A172 (cell line): ENCODE results near the gene NANOS2. TPM values are rescaled to one million over a fixed set of nuclear protein-coding genes. Genes with fewer than 3 reads are reported as not detected.

ENCODE experiments used
- DNase-seq: peaks from one replicate; pipeline ENCODE4 v3.0.0-alpha.2; 2015; ENCODE audit warnings: low spot score
- total RNA-seq: library from RNA; depleted of rRNA; stranded (reverse); fragments of >200 nt; shearing (Covaris generic); gene quantifications from 2 replicates; pipeline ENCODE4 v1.2.3, GENCODE V29; 2014

Gene NANOS2
- total RNA-seq, 1 experiment from 2014 or later = not detected

DNA sequence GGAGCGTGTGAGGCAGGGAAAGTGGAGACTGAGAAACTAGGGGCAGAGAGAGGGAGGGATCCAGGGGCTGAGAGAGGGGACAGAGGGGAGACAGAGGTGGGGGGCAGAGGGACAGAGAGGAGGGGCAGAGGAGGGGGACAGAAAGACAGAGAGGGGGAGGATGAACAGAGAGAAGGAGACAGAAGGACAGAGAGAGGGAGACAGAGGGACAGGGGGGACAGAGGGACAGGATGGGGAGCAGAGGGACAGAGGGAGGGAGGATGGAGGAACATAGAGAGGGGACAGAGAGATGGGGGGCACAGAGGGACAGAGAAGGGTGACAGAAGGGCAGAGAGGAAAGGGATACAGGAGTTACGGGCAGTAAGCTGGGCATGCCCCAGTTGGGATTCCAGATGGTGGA, 14.7 kb upstream of the NANOS2 start:
- no peak for DNase-seq

DNA sequence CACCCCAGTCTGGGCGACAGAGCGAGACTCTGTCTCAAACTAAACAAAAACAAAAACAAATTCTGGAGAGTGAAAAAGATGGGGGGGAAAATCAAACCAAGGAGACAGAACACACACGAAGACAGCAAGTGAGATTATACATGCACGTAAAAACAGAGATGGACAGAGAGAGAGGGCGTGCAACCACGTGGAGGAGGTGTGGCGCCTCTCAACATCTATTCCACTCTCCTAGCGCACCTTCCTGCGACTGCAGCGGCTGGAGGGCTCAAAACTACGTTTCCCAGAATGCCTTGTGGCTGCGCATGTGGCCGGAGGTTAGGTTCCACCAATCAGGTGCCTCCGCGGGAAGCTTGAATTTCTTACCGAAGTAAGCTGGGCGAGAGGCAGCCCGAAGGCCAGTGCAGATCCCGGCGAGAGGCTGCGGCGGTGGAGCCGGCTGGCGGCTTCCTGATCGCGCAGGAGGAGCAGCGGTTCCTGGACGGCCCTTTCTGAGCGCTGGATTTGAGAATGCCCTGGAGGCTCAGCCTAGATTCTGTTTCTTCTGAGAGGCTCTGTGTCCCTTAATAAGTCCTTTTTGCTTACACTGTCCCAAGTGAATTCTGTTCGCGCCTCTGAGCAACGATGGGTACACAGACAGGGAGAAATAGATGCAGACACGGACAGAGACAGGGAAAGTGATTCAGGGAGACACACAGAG, 13.1 kb upstream of the NANOS2 start:
- DNase-seq = peak; percentile 86

GRCh38 chr19:45924891-45925447, 10.4 kb upstream of the NANOS2 start:
- DNase-seq = no peak

GRCh38 chr19:45922281-45922680, 7.7 kb upstream of the NANOS2 start:
- DNase-seq = no peak

GRCh38 chr19:45920458-45920857, 5.9 kb upstream of the NANOS2 start:
- no peak for DNase-seq

GRCh38 chr19:45919678-45920077, 5.1 kb upstream of the NANOS2 start:
- DNase-seq = no peak

DNA sequence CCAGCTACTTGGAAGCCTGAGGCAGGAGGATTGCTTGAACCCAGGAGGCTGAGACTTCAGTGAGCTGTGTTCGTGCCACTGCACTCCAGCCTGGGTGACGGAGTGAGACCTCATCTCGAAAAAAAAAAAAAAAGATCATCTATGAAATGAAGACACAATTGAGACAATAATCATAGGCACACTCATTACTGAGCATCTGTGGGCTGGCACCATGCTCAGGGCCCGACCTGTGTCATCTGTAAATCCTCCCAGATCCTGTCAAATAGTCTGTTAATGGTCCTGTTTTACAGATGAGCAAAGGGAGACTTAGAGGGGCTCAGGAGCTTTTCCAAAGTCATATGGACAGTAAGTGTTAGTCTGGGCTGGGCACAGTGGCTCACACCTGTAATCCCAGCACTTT, 4.1 kb upstream of the NANOS2 start:
- no peak for DNase-seq

DNA sequence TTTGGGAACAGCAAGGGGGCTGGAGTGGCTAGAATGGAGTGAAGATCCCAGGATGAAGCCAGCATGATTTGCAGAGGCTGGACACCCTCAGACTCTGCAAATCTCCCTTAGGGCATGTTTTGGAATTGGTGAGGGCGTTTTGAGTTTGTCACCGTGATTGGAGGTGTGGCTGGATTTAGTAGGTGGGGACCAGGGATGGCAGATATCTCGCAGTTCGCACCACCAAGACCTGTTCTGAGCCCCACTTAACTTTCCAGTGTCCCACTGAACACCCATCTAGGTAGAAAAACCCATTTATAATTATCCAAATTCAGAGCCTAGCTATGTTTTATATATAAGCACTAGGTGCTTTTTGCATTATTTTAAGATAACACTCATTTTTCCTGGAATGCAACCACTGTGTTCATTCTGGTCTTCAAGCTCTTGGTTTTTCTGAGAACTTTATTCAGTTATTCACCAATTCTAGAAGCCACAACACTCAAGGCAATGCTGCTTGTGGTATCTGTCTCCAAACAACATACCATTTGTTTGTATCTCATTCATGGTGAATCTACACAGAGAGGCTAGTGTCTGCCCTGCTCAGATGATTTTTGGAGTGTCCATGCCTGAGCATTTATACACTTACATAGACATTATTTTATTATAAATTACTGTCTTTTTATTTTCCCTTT, 3.0 kb upstream of the NANOS2 start:
- no peak for DNase-seq

- no peak for DNase-seq
Measured at GRCh38 chr19:45911291-45911690, 3.3 kb downstream of the NANOS2 start.

- no peak for DNase-seq
Measured at GRCh38 chr19:45908956-45909355, 5.6 kb downstream of the NANOS2 start.

GRCh38 chr19:45906221-45906620, 8.4 kb downstream of the NANOS2 start:
- no peak for DNase-seq

GRCh38 chr19:45905011-45905410, 9.6 kb downstream of the NANOS2 start:
- no peak for DNase-seq

DNA sequence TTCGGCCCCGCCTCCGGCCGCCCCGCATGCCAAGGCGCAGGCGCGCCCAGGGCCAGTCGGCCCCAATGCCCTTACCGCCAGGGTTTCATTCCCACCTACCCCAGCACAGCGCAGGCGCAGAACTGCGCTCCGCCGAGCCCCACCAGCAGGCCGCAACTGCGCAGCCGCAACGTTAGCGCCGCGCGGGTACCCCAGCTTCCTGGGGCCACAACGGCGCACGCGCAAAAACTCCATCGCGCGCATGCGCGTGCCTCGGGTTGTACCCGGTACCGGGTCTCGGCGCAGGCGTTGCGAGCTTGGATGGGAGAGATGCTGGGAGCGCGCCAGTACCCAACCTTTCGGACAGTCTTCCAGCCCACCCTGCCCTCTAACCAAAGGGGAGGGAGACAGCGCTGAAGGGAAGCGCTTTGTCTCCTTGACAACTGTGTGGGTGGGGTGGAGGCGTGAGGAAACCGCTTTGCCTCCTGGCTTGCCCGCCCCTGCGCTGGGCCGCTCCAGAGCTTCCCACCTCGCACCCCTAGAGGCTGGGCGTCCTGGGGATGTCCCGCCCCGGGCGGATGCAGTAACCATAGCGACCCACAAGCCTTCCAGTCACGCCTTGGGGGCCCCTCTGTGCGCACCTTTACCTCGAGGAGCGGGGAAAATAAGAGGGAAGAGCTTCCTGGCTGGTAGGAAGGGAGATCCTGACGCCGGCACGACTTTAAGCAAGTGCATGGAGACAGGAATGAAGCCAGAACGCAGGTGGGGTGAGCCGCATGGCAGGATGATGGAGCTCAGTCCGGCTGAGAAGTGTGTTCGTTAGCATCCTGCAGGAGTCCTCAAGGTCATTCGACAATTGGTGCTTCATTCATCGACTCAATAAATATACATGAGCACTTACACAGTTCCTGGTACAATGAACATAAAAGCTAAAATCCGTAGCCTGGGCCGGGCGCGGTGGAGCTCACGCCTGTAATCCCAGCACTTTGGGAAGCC, 11.6 kb downstream of the NANOS2 start:
- DNase-seq = peak; percentile 86

DNA sequence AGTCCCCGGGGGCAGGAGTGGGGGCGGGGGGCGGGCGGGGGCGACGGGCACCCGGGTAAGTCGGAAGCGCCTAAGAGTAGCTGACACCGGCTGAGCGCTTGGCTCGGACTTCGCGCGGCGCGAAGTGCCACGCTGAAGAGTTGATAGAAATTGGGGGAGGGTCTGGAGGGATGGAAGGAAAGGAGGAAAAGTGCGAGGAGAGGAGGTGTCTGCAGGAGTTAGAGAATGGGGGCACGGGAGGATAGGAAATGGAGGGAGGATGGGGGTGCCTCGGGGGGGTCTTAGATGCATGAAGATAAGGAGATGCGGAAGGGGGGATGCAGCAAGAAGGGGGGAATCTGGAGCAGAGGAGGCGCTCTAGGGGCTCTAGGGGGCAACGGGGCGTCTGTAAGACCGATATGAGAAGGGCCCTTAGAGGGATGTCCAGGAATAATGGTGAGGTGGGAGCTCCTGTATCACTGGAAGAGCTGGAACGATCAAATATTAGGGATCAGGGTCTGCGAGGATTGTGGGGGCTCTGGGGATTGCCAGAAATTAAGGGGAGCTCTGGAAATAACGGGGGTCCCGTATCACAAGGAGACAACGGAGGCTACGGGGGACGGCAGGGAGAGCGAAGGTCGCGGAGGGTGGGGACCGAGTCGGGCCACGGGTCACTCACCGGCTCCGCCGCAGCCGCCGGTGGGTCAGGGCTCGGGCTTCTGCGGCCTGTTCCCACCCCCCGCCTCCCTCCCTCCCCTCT, 12.5 kb downstream of the NANOS2 start, which contains the start of gene MYPOP:
Gene MYPOP, minus strand, starts transcription at position 702 of the 739 bp plus-strand sequence. CDS start 840 bp downstream, outside the sequence.
- DNase-seq = no peak

DNA sequence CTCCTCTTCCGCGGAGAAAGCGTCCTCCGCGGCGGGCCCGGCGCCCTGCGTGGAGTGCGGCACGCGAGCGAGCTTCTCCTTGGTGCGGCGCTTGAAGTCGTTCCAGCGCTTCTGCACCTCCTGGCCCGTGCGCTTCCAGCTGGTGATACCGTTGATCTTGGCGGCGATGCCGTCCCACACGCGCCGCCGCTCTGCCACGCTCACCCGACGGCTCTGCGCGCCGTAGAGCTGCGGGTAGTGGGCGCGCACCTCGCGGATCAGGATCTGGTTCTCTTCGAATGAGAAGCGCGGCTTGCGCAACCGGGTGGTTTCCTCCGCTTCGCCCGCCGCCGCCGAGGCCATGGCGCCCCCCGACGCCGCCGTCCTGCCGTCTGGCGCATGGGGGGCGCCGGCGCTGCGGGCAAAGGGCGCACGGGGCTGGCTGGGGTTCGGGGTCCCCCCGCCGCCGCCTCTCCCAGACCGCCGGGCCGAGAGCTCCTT, 13.1 kb downstream of the NANOS2 start:
- DNase-seq = no peak

- DNase-seq = no peak
Measured at GRCh38 chr19:45900738-45901431, 13.7 kb downstream of the NANOS2 start.

GRCh38 chr19:45899919-45900589, 14.5 kb downstream of the NANOS2 start:
- DNase-seq = no peak

- no peak for DNase-seq
Measured at GRCh38 chr19:45899253-45899652, 15.3 kb downstream of the NANOS2 start.

DNA sequence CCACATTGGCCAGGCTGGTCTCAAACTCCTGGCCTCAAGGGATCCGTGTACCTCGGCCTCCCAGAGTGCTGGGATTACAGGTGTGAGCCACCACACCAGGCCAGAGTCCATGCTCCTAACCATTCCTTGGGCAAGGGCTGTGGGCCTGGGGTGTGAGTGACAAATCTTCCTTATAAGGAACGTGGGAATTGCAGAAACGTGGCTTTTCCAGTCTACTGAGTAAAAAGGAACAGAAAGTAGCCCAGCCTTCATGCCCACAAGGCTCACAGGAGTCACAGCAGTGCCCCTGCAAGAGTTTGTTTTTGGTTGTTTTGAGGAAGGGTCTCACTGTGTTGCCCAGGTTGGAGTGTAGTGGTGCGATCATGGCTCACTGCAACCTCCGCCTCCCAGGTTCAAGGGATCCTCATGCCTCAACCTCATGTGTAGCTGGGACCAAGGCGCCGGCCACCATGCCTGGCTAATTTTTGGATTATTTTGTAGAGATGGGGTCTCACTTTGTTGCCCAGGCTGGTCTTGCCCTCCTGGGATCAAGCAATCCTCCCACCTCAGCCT, 17.2 kb downstream of the NANOS2 start:
- no peak for DNase-seq
